Kasumi-1 (cell line): ENCODE measurements around the gene FAM177A1.
"Not testable (repeated sequence)": the region's sequence is repeated elsewhere in the genome, so short reads cannot be mapped to it uniquely, and the experiment has no call there.

Experiments
- DNase-seq, 2 experiments: peaks; one replicate each; lab custom pipeline; 2025; lab: John Stamatoyannopoulos, UW

FAM177A1 gene

DNA sequence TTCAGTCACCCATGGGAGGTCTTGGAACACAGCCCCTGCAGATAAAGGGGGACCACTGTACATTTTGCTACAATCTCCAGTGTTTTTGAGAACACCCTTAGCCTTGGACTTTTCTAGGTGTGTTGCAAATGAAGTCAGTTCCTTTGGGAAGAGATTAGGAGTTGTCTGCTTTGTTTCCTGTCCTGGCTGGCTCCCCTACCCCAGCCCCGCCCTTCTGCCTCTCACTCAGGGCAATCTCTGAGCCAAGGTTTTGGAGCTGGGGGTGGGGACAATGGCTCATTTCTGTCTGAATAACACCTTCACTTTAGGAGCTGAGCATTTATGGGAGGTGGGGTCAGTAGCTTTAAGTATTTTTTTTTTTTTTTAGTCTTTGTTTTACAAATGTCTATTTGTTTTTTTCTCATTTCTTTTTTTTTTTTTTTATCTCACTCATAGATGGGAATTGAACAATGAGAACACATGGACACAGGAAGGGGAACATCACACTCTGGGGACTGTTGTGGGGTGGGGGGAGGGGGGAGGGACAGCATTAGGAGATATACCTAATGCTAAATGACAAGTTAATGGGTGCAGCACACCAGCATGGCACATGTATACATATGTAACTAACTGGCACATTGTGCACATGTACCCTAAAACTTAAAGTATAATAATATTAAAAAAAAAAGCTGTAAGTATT, 15.2 kb downstream of the FAM177A1 start:
- not testable (repeated sequence) for DNase-seq

DNA sequence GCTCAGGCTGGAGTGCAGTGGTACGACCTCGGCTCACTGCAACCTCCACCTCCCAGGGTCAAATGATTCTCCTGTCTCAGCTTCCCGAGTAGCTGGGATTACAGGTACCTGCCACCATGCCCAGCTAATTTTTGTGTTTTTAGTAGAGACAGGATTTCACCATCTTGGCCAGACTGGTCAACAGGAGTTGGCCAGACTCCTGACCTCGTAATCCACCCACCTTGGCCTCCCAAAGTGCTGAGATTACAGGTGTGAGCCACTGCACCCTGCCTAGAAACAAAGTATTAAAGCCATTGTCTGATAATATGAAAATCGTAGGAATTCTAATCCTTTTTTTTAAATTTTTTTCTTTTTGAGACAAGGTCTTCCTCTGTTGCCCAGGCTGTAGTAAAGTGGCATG, 19.7 kb downstream of the FAM177A1 start:
- not testable (repeated sequence) for DNase-seq

DNA sequence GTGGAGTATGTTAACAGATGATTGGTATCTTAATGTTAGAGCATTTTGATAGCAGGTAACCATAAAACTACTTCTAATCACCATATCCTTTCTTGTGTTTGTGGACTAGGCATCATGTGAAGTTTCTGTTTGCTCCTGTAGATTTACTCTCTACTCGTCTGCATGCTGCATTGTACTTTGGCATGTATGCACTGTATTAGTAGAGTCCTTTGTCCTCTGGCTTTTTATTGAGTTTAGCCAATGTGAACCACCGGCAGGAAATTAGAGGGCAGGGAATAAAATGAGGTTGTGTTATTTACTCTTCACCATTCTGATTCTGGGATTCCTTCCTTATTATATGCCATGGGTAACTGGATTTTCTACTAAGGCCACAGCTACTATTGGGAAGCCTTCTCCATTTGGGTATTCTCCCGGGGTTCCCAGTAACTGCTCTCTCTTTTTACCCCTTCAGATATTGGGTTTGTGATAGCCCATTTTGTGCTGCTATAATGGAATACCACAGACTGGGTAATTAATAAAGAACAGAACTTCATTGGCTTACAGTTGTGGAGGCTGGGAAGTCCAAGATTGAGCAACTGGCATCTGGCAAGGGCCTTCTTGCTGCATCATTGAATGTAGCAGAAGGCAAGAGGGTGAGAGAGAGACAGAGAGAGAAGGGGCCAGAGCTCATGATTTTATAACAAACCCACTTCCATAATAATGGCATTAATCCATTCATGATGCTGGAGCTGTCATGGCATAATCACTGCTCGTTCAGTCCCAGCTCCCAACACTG, 22.4 kb downstream of the FAM177A1 start:
- no peak for DNase-seq

DNA sequence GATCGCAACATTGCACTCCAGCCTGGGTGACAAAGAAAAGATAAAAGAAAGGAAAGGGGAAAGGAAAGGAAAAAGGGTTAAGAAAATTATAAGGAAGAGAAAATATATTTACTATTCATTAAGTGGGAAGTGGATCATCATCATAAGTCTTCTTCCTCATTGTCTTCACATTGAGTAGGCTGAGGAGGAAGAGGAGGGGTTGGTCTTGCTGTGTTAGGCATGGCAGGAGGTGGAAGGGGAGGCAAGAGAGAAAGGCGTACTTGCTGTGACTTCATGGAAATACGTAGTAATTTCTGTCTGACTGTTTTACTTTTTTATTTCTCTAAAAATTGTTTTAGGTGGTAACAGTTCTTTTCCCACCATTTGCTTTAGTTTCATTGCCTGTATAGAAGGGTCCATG, 26.2 kb downstream of the FAM177A1 start:
- DNase-seq, result no peak

DNA sequence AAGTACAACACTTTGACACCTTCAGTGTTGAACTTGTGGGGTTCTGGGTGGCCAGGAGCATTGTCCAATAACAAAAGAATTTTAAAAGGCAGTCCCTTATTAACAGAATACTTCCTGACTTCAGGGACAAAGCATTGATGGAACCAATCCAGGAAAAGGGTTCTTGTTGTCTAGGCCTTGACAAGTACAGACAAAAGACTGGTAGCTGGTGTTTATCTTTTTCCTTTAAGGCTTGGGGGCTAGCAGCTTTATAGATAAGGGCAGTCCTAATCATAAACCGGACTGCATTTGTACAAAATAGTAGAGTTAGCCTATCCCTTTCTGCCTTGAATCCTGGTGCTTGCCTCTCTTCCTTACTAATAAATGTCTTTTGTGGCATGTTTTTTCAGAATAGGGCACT, 27.4 kb downstream of the FAM177A1 start:
- DNase-seq, result no peak

DNA sequence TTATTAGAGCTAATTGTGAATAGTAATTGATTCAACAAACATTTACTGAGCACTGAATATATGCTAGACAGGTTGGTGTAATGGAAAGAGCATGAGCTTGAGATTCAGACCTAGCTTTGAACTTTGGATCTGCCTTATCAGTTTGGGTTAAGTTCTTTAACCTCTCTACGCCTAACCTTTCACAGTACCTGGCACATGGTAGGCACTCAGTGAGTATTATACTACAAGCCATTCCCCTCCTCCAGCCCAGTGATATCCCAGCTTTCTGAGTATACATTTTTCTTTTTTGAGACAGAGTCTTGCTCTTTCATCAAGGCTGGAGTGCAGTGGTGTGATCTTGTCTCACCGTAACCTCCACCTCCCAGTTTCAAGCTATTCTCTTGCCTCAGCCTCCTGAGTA, 32.0 kb downstream of the FAM177A1 start:
- no peak for DNase-seq

DNA sequence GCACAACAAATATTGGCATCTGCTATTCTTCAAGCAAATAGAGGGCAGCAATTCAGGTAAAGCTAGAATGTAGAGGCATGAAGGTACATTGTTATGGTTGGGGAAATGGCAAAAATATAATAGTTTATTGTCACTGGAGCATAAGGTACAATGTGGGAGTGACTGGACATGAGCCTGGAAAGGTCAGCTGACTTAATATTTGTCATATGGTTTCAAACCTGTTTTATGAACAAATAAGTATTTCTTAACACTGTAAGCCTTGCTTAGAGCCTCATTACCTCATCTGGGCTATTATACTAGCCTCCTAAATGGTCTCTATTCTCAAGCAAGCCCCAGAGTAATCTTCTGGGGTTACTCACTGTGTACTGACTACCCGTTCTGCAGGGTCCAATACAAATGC, 33.7 kb downstream of the FAM177A1 start:
- no peak for DNase-seq

DNA sequence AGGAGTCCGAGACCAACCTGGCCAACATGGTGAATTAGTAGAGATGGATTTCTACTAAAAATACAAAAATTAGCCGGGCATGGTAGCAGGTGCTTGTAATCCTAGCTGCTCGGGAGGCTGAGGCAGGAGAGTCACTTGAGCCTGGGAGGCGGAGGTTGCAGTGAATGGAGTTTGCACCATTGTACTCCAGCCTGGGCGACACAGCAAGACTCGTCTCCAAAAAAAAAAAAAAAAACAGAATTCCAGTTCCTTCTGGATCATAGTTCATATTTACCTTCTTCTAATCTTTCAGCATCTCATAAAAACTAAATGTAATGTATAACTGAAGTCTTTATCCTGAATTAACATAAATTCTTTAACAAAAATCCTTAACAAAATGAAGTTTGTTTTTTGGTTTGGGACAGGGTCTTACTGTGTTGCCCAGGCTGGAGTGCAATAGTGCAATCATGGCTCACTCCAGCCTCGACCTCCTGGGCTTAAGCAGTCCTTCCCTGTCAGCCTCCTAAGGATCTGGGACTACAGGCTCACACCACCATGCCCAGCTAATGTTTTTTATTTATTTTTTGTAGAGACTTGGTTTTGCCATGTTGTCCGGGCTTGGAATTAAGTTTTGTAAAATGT, 37.6 kb downstream of the FAM177A1 start:
- no peak for DNase-seq

DNA sequence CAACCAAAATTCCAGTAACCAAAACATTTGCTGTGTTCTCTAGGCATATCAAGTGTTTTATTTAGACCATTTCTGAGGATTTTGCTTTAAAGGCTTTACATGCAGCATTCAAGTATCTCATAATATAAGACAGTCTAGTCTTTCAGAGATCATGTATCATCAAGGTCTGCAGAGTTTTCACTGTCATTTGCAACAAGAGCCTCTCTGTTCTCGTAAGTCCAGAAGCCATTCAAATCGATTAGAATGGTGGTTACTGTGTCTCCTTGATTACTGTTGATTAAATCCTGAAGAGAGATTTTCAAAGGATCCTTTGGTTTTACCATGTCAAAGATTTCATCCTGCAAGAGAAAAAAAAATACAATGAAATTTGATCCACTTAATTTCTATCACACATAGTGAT, 39.4 kb downstream of the FAM177A1 start:
- no peak for DNase-seq

DNA sequence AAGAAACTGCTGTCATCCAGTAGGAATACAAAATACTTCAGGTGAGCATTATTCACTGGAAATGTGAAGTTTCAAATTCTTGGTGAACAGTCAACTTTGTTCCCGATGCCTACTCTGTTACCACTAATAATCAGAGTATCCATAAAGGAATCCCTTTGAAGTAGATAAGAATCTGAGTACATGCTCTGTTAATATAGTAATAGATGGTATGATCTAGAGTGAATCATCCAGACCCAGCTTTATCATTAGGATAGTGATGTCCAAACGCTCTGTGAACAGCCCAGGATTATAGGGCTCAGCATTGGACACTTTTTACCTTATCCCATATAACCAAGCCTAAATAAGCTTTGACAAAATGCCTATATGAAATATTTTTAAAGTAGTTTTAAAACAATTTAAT, 42.4 kb downstream of the FAM177A1 start:
- no peak for DNase-seq

DNA sequence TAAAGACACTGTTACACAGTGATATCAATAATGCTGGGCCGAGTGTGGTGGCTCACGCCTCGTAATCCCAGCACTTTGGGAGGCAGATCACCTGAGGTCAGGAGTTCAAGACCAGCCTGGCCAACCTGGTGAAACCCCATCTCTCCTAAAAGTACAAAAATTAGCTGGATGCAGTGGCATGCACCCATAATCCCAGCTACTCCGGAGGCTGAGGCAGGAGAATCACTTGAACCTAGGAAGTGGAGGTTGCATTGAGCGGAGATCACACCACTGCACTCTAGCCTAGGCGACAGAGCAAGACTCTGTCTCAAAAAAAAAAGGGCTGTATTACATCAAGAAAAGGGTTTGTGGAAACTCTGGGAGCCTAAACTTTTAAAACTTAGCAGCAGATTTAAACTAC, 48.6 kb downstream of the FAM177A1 start:
- DNase-seq, result not testable (repeated sequence)

DNA sequence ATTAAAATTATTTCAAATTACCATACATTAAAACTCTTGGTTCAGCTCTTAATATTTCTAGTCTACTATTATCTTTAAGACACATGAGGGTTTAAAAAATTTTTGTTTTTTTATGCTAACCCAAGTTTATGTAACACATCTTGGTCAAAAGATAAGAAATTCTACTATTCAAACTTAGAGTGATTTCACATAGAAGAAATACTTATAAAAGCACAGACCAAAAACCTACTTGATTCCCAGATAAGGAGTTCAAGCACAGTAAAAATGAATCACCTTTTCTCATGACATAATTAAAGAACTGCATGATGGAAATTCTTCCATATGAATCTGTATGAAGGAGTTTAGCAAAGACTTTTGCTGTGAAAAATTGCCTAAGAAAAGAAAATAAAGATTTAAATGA, 61.8 kb downstream of the FAM177A1 start:
- DNase-seq, result no peak

DNA sequence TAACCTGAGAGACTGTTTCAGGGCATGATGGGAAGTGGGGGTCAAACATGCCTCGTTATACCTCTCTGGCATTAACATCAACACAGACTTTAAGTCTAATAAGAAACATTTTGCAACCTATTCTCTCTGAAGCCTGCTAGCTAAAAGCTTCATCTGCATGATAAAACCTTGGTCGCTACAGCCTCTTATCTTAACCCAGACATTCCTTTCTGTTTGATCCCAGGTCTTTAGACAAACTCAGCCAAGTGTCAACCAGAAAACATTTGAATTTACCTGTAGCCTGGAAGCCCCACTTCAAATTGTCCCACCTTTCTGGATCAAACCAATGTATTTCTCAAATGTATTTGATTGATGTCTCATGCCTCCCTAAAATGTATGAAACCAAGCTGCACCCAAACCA, 66.6 kb downstream of the FAM177A1 start:
- DNase-seq, result no peak

DNA sequence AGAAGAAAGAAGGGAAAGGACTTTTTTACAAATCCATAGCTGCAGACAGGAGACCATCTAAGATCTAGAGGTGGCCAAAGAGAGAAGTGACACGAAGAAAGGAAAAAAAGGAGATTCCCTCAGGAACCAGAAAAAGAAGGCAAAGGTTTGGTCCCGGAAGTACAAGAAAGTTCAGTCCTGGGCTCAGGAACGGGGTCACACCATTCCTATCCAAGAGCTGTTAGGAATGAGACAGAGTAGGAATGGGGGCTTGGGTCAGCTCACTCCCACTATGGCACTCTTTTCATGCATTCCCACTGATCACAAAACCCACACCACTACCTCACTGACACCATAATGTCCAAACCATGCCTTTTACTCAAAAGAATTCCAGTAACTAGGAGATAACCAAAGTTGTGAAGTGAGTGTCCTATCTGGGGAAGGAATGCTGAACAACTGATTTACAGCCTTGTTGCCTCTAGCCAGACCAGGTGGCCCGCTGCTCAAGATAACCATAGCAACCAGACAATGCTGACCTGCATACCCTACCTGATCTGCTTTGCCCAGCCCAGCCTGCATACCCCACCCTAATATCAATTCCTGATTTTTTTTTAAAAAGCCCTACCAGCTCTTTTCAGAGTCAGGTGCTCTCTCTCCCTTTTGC, 67.4 kb downstream of the FAM177A1 start:
- DNase-seq, result no peak

DNA sequence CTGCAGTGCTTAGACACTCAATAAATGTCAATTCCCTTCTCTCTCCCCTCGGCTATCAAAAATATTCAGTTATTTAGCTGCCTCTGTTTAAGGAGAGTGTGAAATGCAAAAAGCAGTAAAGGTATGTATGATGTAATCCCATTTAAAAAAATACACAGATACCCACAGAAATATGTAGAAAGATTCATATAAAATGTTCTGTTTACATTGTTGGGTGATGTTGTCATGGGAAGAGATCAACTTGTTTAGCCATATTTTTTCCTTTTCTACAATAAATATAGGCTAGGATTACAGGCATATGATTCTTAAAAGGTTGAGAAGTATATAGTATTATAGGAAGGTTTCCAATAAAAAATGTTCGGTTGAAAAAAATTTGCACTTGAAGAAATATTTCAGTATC, 68.0 kb downstream of the FAM177A1 start:
- no peak for DNase-seq

DNA sequence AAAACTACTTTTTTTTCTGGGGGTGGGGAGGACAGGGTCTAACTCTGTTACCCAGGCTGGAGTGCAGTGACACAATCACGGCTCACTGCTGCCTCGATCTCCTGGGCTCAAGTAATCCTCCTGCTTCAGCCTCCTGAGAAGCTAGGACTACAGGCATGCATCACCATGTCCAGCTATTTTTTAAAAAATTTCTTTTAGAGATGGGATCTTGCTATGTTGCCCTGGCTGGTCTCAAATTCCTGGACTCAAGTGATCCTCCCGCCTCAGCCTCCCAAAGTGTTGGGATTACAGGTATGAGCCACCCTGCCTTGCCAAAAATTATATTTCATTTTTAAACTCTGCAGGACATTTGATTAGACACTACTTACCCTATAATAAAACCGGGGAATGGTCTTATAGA, 70.2 kb downstream of the FAM177A1 start:
- DNase-seq, result no peak

DNA sequence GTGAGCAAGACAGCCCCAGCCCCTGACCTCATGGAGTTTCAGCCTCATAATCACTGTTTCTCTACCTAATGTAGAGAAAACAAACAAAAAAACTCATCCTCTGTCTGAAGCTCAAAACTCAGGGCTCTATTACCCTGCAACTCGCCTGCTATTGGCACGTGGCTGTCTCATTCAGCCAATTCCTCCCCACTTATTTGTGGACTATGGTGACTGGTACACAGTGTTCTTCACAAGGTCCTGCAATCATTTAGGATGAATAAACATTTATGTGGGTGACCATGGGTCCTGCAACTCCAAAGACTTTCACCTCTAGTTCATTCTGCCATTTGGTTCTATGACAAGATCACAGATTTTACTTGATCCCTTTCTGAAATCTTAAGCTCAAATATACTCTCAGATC, 71.0 kb downstream of the FAM177A1 start:
- DNase-seq, result no peak

DNA sequence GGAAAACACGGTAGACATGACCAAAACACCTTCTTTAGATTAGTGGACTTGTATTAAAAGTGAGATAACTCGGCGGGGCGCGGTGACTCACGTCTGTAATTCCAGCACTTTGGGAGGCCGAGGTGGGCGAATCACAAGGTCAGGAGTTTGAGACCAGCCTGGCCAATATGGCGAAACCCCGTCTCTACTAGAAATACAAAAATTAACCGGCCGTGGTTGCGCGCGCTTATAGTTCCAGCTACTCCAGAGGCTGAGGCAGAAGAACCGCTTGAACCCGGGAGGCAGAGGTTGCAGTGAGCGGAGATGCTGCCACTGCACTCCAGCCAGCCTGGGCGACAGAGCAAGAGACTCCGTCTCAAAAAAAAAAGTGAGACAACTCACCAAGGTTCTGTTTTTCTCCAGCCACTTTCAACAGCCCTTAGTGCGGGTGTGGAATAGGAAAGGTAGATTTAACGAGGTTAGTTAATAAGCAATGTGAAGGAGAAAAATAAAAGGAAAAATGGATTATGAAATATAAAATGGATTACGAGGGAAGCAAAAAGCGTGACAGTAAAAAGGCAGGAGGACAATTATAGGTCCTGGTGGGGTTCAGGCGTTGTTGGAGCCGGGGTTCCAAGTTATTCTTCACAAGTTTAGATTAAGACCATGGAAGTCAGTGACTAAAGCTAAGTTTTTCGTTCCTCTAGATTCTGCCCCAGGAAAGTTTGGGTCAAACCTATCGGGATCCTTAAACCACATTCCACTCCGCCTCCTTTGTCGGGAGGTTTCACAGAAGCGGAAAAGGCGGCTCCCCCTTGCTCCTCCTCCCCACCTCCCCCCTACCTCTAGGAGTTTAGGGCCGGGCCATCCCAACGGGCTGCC, 75.2 kb downstream of the FAM177A1 start:
- DNase-seq, result peak; percentile 70 to 80

DNA sequence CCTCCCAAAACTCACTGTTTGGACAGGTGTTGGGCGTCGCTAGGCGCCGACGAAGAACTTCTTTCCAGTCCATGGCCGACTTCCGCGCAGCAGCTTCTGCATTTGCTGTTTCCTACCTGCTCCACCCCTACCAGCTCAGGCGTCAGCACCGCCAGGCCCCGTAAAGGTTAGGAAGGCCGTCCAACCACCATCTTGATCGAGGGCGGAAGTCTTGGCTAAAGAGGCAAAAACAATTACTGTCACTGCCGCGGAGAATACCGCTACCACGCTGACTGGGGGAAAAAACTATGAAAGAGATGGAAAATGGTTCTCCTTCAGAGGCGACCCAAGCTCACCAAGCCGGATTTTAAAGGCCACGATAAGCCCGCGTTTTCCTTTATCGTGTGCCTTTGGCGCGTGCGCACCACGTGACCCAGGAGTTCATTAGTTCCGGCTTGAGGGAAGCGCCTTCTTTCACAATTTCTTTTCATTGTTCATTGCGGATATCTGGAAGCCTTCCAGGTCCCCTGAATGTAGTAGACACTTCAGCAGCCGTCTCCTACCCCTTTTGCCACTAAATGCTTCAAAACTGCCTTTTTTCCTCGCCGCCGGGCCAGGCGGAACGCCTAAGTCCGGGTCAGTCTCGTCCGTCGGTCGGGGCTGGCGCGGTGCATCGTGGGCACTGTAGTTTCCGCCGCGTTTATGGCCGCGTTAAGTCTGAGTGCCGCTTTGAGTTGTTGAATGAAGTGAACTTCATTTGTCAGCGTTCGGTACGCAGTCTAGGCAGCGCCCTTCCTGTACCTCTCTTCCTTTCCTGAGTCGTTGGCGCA, 76.0 kb downstream of the FAM177A1 start, which contains the start of the genes PPP2R3C and PRORP:
Gene PPP2R3C (minus strand): TSS at position 104 of the 809 bp plus-strand sequence. CDS start 31 bp downstream, at position 73.
Gene PRORP (plus strand): TSS at position 666 of the 809 bp plus-strand sequence. CDS start 694 bp downstream, outside the sequence.
- DNase-seq, result peak; percentile 92

DNA sequence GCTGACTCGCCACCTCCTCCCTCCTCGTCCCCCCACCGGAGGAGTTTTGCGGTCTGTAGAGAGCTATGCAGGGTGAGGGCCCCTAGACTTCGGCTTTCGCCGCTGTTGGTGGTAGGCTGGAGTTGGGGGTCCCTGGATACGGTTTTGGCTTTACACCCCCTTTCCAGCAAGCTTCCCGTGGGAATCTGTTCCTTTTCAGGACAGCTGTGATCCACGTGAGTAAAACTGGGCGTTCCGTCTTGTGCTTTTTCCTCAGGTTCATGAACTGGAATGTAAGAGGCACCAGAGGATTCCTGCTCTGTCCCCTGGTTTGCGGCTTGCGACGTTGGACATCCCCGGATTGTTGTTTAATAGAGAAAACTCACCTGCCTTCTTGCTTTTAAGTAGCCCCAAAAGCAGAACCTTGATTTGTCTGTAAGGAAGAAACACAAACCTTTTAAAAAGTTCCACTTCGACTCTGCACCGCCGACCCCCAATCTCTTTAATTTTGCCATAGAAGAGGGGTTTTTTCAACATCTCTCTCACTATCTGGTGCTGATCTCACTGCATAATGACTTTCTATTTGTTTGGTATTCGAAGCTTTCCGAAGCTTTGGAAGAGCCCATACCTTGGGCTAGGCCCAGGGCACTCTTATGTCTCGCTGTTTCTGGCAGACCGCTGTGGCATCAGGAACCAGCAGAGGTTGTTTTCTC, 76.8 kb downstream of the FAM177A1 start:
- DNase-seq, result peak; percentile 52 to 60
